Measurements from ENCODE around the gene PGPEP1. TPM values are rescaled to one million over a fixed set of nuclear protein-coding genes. Genes with fewer than 3 reads are reported as not detected.

The PGPEP1 gene
- polyA plus RNA-seq, 1 of the 3 experiments (the other 2 are of a cell fraction), result 13.8 TPM

DNA sequence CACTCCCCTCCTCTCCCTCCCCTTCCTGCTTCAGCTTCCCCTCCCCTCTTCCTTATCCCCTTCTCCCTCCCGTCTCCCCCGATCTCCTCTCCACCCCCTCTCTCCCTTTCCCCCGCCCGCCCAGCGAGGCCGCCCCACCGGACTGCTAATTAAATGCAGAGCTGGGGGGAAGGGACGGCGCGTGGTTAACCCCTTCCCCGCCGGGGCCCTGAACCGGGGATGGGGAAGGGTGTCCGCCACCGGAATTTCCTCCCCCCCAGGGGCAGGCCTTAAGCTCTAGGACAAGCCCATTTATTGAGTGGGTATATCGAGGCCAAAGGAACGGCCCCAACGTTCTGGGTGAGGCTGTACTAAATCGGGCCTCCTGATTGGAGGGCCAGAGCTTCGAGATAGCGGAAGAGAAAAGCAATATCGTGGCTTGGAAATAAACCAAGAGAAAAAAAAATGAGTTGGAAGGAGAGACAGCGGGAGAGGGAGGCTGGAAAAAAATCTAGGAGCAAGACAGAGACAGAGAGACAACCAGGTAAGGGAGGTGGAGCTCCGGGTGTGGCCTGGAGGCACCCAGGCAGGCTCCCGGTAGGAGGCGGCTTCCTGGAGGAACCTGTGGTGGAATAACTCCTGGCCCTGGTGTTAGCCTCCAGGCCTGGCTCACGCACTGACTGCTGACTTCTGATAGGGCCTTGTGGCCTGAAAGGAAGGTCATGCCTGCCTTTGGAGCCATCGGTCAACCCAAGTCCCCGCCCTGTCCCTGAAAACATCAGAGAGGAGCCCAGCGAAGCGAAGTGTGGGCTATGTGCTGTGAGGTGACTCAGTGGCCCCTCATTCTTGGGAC, 47.4 kb upstream of the PGPEP1 start:
- H4K20me1 ChIP-seq (ENCODE audit: insufficient read depth), result no peaks in the 10 kb centered on the region
- peak overlapping the region; percentile 64 for H2AFZ ChIP-seq (ENCODE audit: low read depth)
- H3K9me3 ChIP-seq, result no peaks in the 10 kb centered on the region
- H3K4me2 ChIP-seq, result peak overlapping the region; percentile 96
- no peaks in the 10 kb centered on the region for H3K79me2 ChIP-seq (ENCODE audit: insufficient read depth)
- 17% methylated on average over 31 of the region's 31 CpGs for WGBS (ENCODE audit: low lambda C conversion rate)
- H3K27me3 ChIP-seq (ENCODE audit: insufficient read depth), result no peaks in the 10 kb centered on the region
- H3K36me3 ChIP-seq (replicated peaks in 1 of 2; ENCODE audit: control insufficient read depth in 1 of 2, insufficient read depth in 2 of 2, low read length in 1 of 2), result no peaks in the 10 kb centered on the region
- CTCF ChIA-PET, result interaction anchor here (0.7 to 5.1 kb wide), 9 partner anchors 9 to 364 kb away, joined by 3 to 67 read pairs (median 5); partner anchors contain the start of genes JUND and LSM4
- peaks cover 28% of the 10 kb centered on the region for H3F3A ChIP-seq (replicated peaks; ENCODE audit: insufficient read depth)
- POLR2A ChIA-PET, result interaction anchor here (0.7 to 3.8 kb wide), 9 partner anchors 9 to 126 kb away, joined by 3 to 112 read pairs (median 5); partner anchors contain the start of genes JUND, LSM4 and SSBP4
- peak; percentile 92 for DNase-seq
- H3K9ac ChIP-seq, result peak overlapping the region; percentile 80
- peak overlapping the region; percentile 58 to 71 for H3K4me3 ChIP-seq (ENCODE audit: low read depth in 2 of 2, low read length in 1 of 2)
- H3K4me1 ChIP-seq (ENCODE audit: control insufficient read depth in 1 of 2, insufficient read depth in 2 of 2, low read depth in 1 of 2, low read length in 1 of 2), result peaks cover 8 to 24% of the 10 kb centered on the region in 2 experiments; a peak in 2 of 4 replicates
- no peaks in the 10 kb centered on the region for H3K9me2 ChIP-seq
- H3K27ac ChIP-seq (ENCODE audit: low read depth in 2 of 2, low read length in 1 of 2), result peak overlapping the region; percentile 72 to 94
- TF ChIP-seq NRF1 (IDR thresholded peaks at IDR 0.05; ENCODE audit: low read depth, low read length), result no peak
- no peak for TF ChIP-seq EZH2phosphoT487 (IDR thresholded peaks at IDR 0.05; ENCODE audit: borderline replicate concordance, low read depth)
- TF ChIP-seq GABPA (IDR thresholded peaks at IDR 0.05; ENCODE audit: low read depth), result no peak
- no peak for TF ChIP-seq MEF2A (IDR thresholded peaks at IDR 0.05; ENCODE audit: borderline replicate concordance, low read depth)
- TF ChIP-seq ZBTB33 (IDR thresholded peaks at IDR 0.05; ENCODE audit: borderline replicate concordance, low read depth), result no peak
- TF ChIP-seq JUND (IDR thresholded peaks at IDR 0.05), result no peak
- TF ChIP-seq FOXM1 (IDR thresholded peaks at IDR 0.05; ENCODE audit: low read depth), result no peak
- TF ChIP-seq YY1 (IDR thresholded peaks at IDR 0.05; ENCODE audit: low read depth), result no peak
- no peak for TF ChIP-seq SIN3A (IDR thresholded peaks at IDR 0.05; ENCODE audit: borderline replicate concordance, low read depth, low read length)
- TF ChIP-seq, protein P1, sequence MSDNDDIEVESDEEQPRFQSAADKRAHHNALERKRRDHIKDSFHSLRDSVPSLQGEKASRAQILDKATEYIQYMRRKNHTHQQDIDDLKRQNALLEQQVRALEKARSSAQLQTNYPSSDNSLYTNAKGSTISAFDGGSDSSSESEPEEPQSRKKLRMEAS (IDR thresholded peaks at IDR 0.05; ENCODE audit: low read depth), result 0 out of 2 replicates have a peak, but pooled peaks have one; percentile 40
- no peak for TF ChIP-seq TEAD4 (IDR thresholded peaks at IDR 0.05; ENCODE audit: borderline replicate concordance, insufficient read depth)
- TF ChIP-seq, protein P2, sequence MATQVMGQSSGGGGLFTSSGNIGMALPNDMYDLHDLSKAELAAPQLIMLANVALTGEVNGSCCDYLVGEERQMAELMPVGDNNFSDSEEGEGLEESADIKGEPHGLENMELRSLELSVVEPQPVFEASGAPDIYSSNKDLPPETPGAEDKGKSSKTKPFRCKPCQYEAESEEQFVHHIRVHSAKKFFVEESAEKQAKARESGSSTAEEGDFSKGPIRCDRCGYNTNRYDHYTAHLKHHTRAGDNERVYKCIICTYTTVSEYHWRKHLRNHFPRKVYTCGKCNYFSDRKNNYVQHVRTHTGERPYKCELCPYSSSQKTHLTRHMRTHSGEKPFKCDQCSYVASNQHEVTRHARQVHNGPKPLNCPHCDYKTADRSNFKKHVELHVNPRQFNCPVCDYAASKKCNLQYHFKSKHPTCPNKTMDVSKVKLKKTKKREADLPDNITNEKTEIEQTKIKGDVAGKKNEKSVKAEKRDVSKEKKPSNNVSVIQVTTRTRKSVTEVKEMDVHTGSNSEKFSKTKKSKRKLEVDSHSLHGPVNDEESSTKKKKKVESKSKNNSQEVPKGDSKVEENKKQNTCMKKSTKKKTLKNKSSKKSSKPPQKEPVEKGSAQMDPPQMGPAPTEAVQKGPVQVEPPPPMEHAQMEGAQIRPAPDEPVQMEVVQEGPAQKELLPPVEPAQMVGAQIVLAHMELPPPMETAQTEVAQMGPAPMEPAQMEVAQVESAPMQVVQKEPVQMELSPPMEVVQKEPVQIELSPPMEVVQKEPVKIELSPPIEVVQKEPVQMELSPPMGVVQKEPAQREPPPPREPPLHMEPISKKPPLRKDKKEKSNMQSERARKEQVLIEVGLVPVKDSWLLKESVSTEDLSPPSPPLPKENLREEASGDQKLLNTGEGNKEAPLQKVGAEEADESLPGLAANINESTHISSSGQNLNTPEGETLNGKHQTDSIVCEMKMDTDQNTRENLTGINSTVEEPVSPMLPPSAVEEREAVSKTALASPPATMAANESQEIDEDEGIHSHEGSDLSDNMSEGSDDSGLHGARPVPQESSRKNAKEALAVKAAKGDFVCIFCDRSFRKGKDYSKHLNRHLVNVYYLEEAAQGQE (IDR thresholded peaks at IDR 0.05; ENCODE audit: low read depth, low read length), result peak; percentile 62
- TF ChIP-seq CTCF (IDR thresholded peaks at IDR 0.05), result no peak
- no peak for TF ChIP-seq RFX5 (IDR thresholded peaks at IDR 0.05; ENCODE audit: low read length)
- TF ChIP-seq, protein P3, sequence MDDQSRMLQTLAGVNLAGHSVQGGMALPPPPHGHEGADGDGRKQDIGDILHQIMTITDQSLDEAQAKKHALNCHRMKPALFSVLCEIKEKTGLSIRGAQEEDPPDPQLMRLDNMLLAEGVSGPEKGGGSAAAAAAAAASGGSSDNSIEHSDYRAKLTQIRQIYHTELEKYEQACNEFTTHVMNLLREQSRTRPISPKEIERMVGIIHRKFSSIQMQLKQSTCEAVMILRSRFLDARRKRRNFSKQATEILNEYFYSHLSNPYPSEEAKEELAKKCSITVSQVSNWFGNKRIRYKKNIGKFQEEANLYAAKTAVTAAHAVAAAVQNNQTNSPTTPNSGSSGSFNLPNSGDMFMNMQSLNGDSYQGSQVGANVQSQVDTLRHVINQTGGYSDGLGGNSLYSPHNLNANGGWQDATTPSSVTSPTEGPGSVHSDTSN (IDR thresholded peaks at IDR 0.05), result no peak
- TF ChIP-seq POLR2AphosphoS5 (IDR thresholded peaks at IDR 0.05; ENCODE audit: low read depth, low read length), result no peak
- TF ChIP-seq SMC3 (IDR thresholded peaks at IDR 0.05; ENCODE audit: low read depth, low read length), result no peak
- TF ChIP-seq CHD2 (IDR thresholded peaks at IDR 0.05; ENCODE audit: low read length, partially characterized antibody), result peak; percentile 92
- TF ChIP-seq RXRA (IDR thresholded peaks at IDR 0.05; ENCODE audit: borderline replicate concordance, low read depth), result no peak
- peak; percentile 15; the same call in 1 of the 2 replicates for TF ChIP-seq ELF1 (IDR thresholded peaks at IDR 0.05)
- no peak for TF ChIP-seq NFIC (IDR thresholded peaks at IDR 0.05; ENCODE audit: borderline replicate concordance)
- TF ChIP-seq TCF12 (IDR thresholded peaks at IDR 0.05), result peak; percentile 92
- peak; percentile 10; the same call in 1 of the 2 replicates for TF ChIP-seq RCOR1 (IDR thresholded peaks at IDR 0.05; ENCODE audit: low read length)

All from SK-N-SH (cell line).